Pancreas (tissue), 10 donors: ENCODE results near the gene CES1. TPM values are rescaled to one million over a fixed set of nuclear protein-coding genes. Genes with fewer than 3 reads are reported as not detected.
"Not testable (repeated sequence)": the region's sequence is repeated elsewhere in the genome, so short reads cannot be mapped to it uniquely, and the experiment has no call there.

Experiments used
- ATAC-seq, 4 donors: fragments of 200-7000 bp; cut with Tn5 transposase; one replicate each; pipeline versions ENCODE4 v1.8.0 to v1.9.1; 2020; ENCODE audit warnings: mild to moderate bottlenecking in 4 of 4, moderate library complexity in 4 of 4
- DNase-seq, 6 donors: peaks; one replicate each; pipeline ENCODE4 v3.0.0-alpha.2; 2020
- FAIRE-seq: peaks from 2 replicates; lab custom pipeline; 2012; peaks lifted over from hg19 to GRCh38; lab: Jason Lieb, UNC
- H3K27ac ChIP-seq, 4 donors: fragments of 200-600 bp; sonication (generic); 1 replicate in 3 of 4; 2 replicates in 1 of 4; pipeline versions ENCODE4 v1.5.0 to v1.8.0; 2020
- H3K27me3 ChIP-seq, 4 donors: fragments of 200-600 bp; one replicate each; pipeline ENCODE4 v1.8.0; 2021
- H3K36me3 ChIP-seq, 3 donors: fragments of 200-600 bp; sonication (generic) in 1 of 3; one replicate each; pipeline versions ENCODE4 v1.5.0 to v1.8.0; 2020 to 2021
- H3K4me1 ChIP-seq, 3 donors: fragments of 200-600 bp; one replicate each; pipeline ENCODE4 v1.8.0; 2021
- H3K4me3 ChIP-seq, 4 donors: fragments of 200-600 bp; sonication (generic) in 2 of 4; one replicate each; pipeline versions ENCODE4 v1.5.0 to v1.8.0; 2020 to 2021
- H3K9me3 ChIP-seq, 4 donors: fragments of 200-600 bp; one replicate each; pipeline ENCODE4 v1.8.0; 2021
- WGBS, 2 donors: extraction: QIAGEN DNeasy Blood & Tissue Kit; methylation state at CpG; one replicate each; pipeline ENCODE4 v1.1.7; 2013; 5-methylcytosine and 5-hydroxymethylcytosine counted together
- intact Hi-C, 3 donors: fragments of 100-400 bp; cut with DNase I; formaldehyde crosslinking; loops; one replicate each; pipeline versions ENCODE4 v1.11.1 to v1.14.2; 2022
- polyA plus RNA-seq, 2 donors: library from polyadenylated mRNA; stranded (reverse); fragments of 200-250 nt; gene quantifications; one replicate each; pipeline ENCODE4 v1.2.3, GENCODE V29; 2013
- total RNA-seq, 6 donors: library from RNA; stranded (reverse); fragmentation: NEBNext Ultra II Directional in 4 of 6; extraction: Animal tissue kit (Norgen Biotek cat#: 25700) in 4 of 6; gene quantifications; one replicate each; pipeline versions ENCODE4 v1.2.1 to v1.2.4, GENCODE V29; 2021 to 2023
- TF ChIP-seq, protein P1 (sequence below), 4 donors: fragments of 200-600 bp; sonication (generic) in 3 of 4; IDR thresholded peaks; one replicate each; pipeline versions ENCODE4 v1.5.0 to v1.8.0; 2021; ENCODE audit warnings: antibody characterized with exemption in 4 of 4
- donor health status: healthy with polysubstance abuse.
- donor health status: DM: no; HTN: no; CAD: no; lungs with moderate emphysema.
- donor health status: DM: no; HTN: no; CAD: no.
- donor health status: control.
- donor health status: control.
- donor health status: Bipolar disorder and iron deficiency.
- donor health status: DM: yes; HTN: yes; CAD: no.
- donor health status: DM: no; HTN: no; CAD: no.
- donor health status: DM: no; HTN: no; CAD: no.
- donor health status: DM: yes; HTN: yes; CAD: no.

Gene CES1
- total and polyA plus RNA-seq, 8 donors = 9.0 to 34.8 (median 12.7) TPM

DNA sequence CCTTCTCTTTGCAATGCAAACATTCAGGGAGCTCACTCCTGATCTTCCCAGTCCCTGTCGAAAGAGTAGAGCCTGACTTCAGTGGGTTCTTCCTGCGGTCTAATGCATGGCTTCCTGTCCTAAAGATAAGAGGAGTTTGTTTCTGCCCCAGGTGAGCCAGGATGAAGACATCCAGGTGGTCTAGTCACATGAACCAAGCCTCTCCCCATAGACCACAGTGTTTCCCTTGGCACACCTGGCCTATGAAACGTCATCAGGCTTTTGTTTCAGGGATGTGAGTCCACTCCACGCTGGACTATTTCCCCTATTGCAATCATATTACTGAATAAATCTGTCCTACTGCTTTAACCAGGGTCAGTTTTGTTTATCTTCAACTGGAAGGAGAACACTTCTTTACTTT, 21.1 kb downstream of the CES1 start:
- no peaks in the 10 kb centered on the region for H3K9me3 ChIP-seq
- FAIRE-seq (no peak), ATAC-seq (no peak), DNase-seq (peak in 1 of 6 donors; percentile 7)
- H3K27me3 ChIP-seq = no peaks in the 10 kb centered on the region
- H3K4me1 ChIP-seq = no peaks in the 10 kb centered on the region
- intact Hi-C loops = no loop called here
- H3K36me3 ChIP-seq = no peaks in the 10 kb centered on the region
- H3K27ac ChIP-seq = no peak overlapping the region
- H3K4me3 ChIP-seq = no peak overlapping the region
- 51 to 54% methylated on average over 4 of the region's 4 CpGs for WGBS, 2 donors
- TF ChIP-seq, protein P1, sequence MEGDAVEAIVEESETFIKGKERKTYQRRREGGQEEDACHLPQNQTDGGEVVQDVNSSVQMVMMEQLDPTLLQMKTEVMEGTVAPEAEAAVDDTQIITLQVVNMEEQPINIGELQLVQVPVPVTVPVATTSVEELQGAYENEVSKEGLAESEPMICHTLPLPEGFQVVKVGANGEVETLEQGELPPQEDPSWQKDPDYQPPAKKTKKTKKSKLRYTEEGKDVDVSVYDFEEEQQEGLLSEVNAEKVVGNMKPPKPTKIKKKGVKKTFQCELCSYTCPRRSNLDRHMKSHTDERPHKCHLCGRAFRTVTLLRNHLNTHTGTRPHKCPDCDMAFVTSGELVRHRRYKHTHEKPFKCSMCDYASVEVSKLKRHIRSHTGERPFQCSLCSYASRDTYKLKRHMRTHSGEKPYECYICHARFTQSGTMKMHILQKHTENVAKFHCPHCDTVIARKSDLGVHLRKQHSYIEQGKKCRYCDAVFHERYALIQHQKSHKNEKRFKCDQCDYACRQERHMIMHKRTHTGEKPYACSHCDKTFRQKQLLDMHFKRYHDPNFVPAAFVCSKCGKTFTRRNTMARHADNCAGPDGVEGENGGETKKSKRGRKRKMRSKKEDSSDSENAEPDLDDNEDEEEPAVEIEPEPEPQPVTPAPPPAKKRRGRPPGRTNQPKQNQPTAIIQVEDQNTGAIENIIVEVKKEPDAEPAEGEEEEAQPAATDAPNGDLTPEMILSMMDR (IDR thresholded peaks at IDR 0.05) = no peak

DNA sequence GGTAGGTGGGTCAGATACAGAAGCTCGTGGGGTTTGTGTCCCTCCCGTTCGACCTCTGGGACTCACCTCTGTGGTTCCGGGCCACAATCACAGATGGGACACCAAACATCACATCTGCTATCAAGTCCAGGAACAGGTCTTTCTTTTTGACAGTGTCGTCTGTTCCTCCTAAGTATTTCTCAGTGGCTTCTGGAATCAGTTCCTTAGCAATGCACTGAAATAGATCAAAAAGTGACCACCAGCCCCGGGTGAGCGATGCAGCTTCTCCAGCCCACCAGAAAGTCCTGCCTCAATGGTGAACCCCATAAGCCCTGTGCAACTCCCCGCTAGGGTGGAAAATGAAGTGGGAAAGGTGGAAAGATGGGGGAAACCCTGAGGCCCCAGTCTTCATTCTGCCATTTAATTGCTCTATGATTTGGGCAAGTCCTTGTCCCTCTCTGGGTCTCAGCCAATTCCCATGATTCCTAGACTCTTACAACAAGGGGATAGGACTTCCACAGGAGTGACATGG, 22.4 kb downstream of the CES1 start:
- no peak overlapping the region for H3K27ac ChIP-seq
- FAIRE-seq (no peak), ATAC-seq (no peak), DNase-seq (no peak)
- intact Hi-C loops = no loop called here
- no peak overlapping the region for H3K4me3 ChIP-seq
- H3K4me1 ChIP-seq = no peaks in the 10 kb centered on the region
- TF ChIP-seq, protein P1 (IDR thresholded peaks at IDR 0.05) = no peak
- H3K36me3 ChIP-seq = no peaks in the 10 kb centered on the region
- no peaks in the 10 kb centered on the region for H3K27me3 ChIP-seq
- H3K9me3 ChIP-seq = no peaks in the 10 kb centered on the region
- 64 to 70% methylated on average over 8 of the region's 8 CpGs for WGBS, 2 donors

DNA sequence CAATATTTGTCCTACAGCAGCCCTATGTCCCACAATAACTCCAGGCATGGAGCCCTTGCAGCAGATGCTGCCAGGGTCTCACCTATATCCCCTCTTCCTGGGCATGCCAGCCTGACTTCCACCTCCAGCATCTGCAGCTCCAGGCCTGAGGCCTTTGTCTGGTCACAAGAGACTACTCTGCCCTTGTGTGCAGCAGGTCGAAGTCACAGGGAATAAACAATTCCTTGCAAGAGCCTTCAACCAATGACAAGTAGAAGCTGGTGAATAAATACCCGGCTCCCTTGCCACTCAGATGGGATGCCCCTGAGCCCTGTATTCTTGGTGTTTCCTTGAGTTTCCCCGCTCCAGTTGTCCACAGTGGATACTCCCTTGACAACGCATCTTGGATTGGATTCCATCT, 23.0 kb downstream of the CES1 start:
- ATAC-seq (no peak), DNase-seq (peak in 1 of 6 donors; percentile 24), FAIRE-seq (no peak)

DNA sequence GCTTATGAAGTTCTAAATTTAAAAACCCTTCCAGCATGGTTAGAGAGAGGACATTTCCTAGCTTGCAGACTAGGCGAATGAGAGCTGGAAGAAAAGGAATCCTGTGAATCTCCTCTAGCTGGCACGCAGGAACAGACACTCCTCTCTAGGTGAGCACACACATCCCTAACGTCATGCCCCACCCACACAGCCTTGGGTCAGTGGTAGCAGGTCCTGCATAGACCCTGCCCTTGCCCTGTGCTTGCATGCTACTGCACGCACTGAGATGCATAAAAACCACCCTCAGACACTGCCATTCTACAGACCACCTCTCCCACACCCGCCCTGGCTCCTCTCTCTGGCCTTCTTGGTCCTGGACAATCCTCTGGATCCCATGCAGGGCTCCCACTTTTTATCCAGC, 23.5 kb downstream of the CES1 start:
- FAIRE-seq (no peak), DNase-seq (peak in 1 of 6 donors; percentile 17), ATAC-seq (no peak)
- TF ChIP-seq, protein P1 (IDR thresholded peaks at IDR 0.05) = no peak
- Histone ChIP-seq H3K27me3 (no peaks in the 10 kb centered on the region), H3K4me1 (no peaks in the 10 kb centered on the region), H3K36me3 (no peaks in the 10 kb centered on the region), H3K27ac (no peak overlapping the region), H3K4me3 (no peak overlapping the region), H3K9me3 (no peaks in the 10 kb centered on the region)
- 60 to 63% methylated on average over 5 of the region's 5 CpGs for WGBS, 2 donors
- intact Hi-C loops = no loop called here

More for the DNA sequence above, 23.0 kb downstream of the CES1 start:
- intact Hi-C loops = no loop called here
- Histone ChIP-seq H3K4me3 (no peak overlapping the region), H3K27me3 (no peaks in the 10 kb centered on the region), H3K9me3 (no peaks in the 10 kb centered on the region), H3K4me1 (no peaks in the 10 kb centered on the region), H3K36me3 (no peaks in the 10 kb centered on the region), H3K27ac (no peak overlapping the region)
- whole genome bisulfite sequencing, 2 donors = 74 to 82% methylated on average over 4 of the region's 4 CpGs
- TF ChIP-seq, protein P1 (IDR thresholded peaks at IDR 0.05) = no peak

DNA sequence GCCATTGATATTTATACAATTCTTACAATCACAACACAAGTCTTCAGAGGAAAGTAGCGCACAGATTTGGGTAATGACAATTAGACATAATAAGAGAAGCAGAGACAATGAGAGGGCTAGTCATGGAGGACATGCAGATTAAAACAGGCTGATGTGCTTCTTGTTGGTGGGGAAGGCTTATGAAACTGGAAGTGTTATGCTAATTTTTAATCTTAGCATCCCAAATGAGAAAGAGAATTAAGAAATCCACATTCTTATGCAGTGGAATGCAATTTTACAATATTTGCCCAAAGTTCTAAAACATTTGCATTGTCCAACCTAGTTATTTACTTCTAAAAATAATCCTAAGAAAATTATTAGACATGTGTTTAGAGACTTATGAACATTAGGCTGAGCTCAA, 24.6 kb downstream of the CES1 start:
- WGBS, 2 donors = no CpG with 5 or more reads among the region's 1 CpG
- not testable (repeated sequence) for ATAC-seq, DNase-seq

DNA sequence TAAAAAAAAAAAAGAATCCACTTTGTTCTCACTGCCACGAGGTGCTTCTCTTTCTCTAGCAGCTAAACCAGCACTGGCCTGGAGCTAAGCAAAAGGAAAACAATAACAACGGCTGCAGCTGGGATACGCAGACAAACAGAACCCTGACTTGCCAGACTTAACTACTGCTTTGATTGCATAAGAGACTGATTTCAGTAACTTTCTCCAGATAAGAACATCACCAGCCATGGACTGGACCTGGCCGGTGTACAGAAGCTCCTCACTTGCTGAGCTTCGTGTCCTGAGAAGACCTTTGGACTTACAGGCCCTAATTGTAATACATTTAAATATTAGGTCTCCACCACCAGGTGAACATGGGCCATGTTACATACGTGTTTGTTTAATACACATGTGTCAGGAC, 27.8 kb downstream of the CES1 start:
- intact Hi-C loops, H3K4me1 ChIP-seq, H3K27ac ChIP-seq, H3K27me3 ChIP-seq, H3K36me3 ChIP-seq, H3K4me3 ChIP-seq, FAIRE-seq, H3K9me3 ChIP-seq, ATAC-seq, DNase-seq: not testable (repeated sequence)
- no CpG with 5 or more reads among the region's 6 CpGs for WGBS, 2 donors

More for the DNA sequence above, 24.6 kb downstream of the CES1 start:
- H3K9me3 ChIP-seq, H3K4me3 ChIP-seq, H3K27me3 ChIP-seq, H3K36me3 ChIP-seq, FAIRE-seq, H3K27ac ChIP-seq, intact Hi-C loops, H3K4me1 ChIP-seq: not testable (repeated sequence)

DNA sequence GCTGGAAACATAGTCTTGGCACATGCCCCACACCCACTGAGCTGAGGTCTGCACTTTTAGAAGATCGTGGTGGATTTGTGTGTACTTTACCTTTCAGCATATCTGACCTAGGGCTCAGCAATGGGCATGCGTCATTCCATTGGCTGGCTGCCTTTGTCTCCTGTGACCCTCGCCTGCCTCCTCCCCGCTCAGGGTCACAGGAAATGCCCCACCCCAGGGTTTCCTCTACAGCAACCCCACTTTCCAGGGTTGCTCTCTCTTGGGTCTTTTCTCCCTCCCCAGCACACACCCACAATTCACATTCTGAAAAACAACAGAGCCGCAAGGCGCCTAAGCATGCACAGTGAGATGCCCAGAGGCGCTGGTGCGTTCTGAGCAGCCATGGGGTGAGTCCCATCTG, 29.2 kb downstream of the CES1 start:
- H3K27me3 ChIP-seq, H3K4me1 ChIP-seq, ATAC-seq, H3K36me3 ChIP-seq, DNase-seq, H3K27ac ChIP-seq, H3K4me3 ChIP-seq, FAIRE-seq, intact Hi-C loops, H3K9me3 ChIP-seq: not testable (repeated sequence)
- WGBS, 2 donors = no CpG with 5 or more reads among the region's 8 CpGs

DNA sequence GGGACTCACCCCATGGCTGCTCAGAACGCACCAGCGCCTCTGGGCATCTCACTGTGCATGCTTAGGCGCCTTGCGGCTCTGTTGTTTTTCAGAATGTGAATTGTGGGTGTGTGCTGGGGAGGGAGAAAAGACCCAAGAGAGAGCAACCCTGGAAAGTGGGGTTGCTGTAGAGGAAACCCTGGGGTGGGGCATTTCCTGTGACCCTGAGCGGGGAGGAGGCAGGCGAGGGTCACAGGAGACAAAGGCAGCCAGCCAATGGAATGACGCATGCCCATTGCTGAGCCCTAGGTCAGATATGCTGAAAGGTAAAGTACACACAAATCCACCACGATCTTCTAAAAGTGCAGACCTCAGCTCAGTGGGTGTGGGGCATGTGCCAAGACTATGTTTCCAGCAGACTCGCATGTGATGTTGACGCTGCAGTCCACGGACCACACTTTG, 39.9 kb downstream of the CES1 start:
- DNase-seq, H3K27ac ChIP-seq, FAIRE-seq, H3K36me3 ChIP-seq, intact Hi-C loops, H3K4me1 ChIP-seq, H3K27me3 ChIP-seq, H3K4me3 ChIP-seq, H3K9me3 ChIP-seq, ATAC-seq: not testable (repeated sequence)
- WGBS, 2 donors = no CpG with 5 or more reads among the region's 11 CpGs

DNA sequence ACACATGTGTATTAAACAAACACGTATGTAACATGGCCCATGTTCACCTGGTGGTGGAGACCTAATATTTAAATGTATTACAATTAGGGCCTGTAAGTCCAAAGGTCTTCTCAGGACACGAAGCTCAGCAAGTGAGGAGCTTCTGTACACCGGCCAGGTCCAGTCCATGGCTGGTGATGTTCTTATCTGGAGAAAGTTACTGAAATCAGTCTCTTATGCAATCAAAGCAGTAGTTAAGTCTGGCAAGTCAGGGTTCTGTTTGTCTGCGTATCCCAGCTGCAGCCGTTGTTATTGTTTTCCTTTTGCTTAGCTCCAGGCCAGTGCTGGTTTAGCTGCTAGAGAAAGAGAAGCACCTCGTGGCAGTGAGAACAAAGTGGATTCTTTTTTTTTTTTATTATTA, 41.4 kb downstream of the CES1 start:
- no CpG with 5 or more reads among the region's 6 CpGs for WGBS, 2 donors
- intact Hi-C loops, ATAC-seq, H3K36me3 ChIP-seq, H3K27ac ChIP-seq, H3K9me3 ChIP-seq, H3K4me3 ChIP-seq, H3K4me1 ChIP-seq, DNase-seq, H3K27me3 ChIP-seq, FAIRE-seq: not testable (repeated sequence)
